IPS-18c (cell line): Measurements from ENCODE around the gene RPL39.
"Not testable (repeated sequence)": the region's sequence is repeated elsewhere in the genome, so short reads cannot be mapped to it uniquely, and the experiment has no call there.

ENCODE experiments used
- H3K4me3 ChIP-seq: 2 replicates; pipeline ENCODE4 v1.7.0; 2013; ENCODE audit warnings: low read depth, mild to moderate bottlenecking, low read length, moderate library complexity; ENCODE audit not compliant: insufficient read depth
- H3K9me3 ChIP-seq: one replicate; pipeline ENCODE4 v1.6.1; 2013; ENCODE audit warnings: mild to moderate bottlenecking, low read length, moderate library complexity; ENCODE audit not compliant: control insufficient read depth, insufficient read depth

Gene RPL39

DNA sequence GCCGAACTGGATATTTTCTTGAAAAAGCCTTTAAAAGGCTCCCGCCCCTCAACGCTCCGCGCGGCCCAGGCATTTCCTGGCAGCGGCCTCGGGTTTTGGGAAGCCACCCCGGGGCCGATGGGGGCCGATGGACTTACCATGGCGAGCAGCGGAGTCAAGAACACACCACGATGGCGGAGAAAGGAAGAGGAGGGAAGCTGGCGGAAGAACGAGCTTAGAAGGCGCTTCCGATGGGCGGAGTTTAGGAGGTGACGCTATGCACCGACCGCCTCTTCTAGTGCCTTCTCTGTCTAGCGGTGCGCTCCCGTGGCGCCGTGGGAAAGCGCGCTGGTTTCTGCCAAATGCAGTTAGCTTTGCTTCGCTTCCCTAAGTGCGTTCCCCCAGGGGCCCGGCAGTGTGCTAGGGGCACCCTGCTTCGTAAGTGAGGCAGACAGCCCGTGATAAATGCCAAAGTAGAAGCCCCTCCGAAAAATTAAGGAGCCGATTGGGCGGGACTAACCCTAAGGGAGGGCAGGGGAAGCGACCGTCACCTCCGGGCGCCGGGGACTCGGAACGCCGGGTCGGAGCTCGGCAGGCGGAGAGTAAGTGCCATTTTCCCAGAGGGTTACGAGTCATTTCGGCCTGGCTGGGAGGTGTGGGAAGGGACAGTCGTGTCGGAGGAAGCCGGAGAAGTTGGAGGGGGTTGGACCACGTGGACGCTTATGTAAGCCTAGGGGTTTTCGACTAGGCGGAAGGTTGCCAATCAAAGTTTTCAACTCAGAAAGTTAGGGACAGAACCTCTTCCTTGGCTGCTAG lies at the start of gene RPL39:
TSS of gene RPL39 (minus strand) at position 194 of the 795 bp plus-strand sequence. CDS start at position 140, 54 bp downstream.
- Histone ChIP-seq H3K4me3 (peak within 1 kb of the TSS; percentile 62), H3K9me3 (peaks cover 7% of the 10 kb centered on the region)

DNA sequence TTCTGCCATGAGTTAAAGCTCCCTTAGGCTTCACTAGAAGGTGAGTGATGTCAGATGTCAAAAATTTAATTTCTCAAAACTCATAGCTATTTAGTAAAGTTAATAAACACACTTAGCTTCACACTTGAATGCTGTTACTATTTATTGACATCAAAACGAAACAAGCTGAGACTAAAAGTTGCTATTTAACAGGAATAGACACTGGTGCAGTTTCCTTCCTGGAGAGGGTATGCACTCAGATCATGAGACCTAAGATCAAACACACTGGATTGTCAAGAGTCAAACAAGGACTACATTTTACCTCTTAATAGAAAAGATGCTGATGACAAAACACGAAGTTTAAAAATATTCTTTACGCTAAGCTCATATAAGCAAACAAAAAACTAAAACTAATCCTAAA lies 42.5 kb upstream of the RPL39 start:
- H3K4me3 ChIP-seq, result no peak overlapping the region
- peaks cover 6% of the 10 kb centered on the region for H3K9me3 ChIP-seq

DNA sequence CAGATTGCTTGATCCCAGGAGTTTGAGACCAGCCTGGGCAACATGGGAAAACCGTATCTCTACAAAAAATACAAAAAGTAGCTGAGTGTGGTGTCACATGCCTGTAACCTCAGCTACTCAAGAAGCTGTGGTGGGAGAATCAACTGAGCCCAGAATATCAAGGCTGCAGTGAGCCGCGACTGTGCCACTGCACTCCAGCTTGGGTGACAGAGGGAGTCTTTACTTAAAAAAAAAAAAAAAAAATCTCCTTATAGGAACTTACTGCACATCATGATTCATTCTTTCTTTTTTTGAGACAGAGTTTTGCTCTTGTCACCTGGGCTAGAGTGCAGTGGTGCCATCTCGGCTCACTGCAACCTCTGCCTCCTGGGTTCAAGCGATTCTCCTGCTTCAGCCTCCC lies 37.0 kb upstream of the RPL39 start:
- peaks cover 6% of the 10 kb centered on the region for H3K9me3 ChIP-seq

DNA sequence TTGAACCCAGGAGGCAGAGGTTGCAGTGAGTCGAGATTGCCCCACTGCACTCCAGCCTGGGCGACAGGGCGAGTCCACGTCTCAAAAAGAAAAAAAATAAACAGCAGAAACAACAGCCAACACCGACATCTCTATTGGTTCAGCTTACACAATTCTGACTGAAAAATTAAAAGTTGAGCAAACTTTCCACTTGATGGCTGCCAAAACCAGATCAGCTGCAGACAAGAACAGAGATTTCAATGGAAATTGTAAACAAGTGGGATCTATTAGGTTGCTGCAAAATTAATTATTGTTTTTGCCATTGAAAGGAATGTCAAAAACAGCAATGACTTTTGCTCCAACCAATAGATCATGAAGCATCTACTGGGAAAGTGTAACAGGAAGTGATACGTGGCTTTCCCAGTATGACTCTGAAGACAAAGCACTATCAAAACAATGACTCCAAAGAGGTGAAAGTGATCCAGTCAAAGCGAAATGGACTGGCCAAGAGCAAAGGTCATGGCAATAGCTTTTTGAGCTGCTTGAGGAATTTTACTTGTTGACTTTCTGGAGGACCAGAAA lies 35.0 kb upstream of the RPL39 start:
- peaks cover 6% of the 10 kb centered on the region for H3K9me3 ChIP-seq
- no peak overlapping the region for H3K4me3 ChIP-seq

More for the DNA sequence above, 37.0 kb upstream of the RPL39 start:
- no peak overlapping the region for H3K4me3 ChIP-seq

DNA sequence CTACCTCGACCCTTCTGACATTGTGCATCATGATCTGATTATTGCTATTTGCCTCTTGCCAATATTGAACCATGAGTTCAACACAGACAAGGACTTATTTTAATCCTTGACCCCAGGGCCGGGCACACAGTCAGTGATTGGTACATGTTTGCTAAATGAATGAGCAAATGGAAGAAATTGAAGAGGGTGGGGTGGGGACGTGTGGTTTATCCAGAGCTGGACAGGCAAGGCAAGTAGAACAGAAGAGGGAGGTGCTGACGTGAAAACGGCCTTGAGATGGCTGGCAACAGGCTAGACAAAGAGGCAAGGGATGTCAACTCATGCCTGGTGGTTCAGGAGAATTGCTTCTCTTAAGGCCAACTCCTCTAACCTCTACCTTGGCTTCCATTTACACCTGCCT lies 32.8 kb upstream of the RPL39 start:
- H3K9me3 ChIP-seq, H3K4me3 ChIP-seq: not testable (repeated sequence)

DNA sequence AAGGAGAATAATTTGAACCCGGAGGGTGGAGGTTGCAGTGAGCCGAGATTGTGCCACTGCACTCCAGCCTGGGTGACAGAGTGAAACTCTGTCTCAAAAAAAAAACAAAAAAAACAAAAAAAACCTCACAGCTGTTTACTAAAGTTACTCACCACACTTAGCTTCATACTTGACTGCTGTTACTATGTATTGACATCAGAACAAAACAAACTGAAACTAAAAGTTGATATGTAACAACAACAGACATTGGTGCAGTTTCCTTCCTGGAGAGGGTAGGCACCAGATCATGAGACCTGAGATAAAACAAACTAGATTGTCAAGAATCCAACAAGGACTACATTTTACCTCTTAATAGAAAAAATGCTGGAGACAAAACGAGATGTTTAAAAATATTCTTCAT lies 30.3 kb upstream of the RPL39 start:
- H3K9me3 ChIP-seq, H3K4me3 ChIP-seq: not testable (repeated sequence)

DNA sequence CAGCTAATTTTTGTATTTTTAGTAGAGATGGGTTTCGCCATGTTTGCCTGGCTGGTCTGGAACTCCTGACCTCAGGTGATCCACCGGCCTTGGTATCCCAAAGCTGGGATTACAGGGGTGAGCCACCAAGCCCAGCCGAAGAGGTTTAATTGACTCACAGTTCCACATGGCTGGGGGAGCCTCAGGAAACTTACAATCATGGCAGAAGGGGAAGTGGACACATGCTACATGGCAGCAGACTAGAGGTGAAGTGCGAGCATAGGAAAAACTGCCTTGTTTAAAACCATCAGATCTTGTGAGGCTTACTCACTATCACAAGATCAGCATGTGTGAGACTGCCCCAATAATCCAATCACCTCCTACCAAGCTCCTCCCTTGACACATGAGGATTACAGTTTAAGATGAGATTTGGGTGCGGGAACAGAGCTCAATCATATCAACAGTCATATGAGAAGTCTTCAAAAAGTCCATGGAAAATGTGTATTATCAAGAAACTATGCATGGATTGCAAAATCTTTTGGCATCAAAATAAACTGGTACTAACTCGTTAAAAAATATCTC lies 25.8 kb upstream of the RPL39 start:
- Histone ChIP-seq H3K4me3 (no peak overlapping the region), H3K9me3 (peaks cover 4% of the 10 kb centered on the region)

DNA sequence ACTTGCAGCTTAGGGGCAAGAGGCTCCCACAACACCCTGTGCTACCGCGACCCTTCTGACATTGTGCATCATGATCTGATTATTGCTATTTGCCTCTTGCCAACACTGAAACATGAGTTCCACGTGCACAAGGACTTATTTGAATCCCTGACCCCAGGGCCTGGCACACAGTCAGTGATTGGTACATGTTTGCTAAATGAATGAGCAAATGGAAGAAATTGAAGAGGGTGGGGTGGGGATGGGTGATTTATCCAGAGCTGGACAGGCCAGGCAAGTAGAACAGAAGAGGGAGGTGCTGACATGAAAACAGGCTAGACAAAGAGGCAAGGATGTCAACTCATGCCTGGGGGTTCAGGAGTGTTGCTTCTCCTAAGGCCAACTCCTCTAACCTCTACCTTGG lies 24.9 kb upstream of the RPL39 start:
- Histone ChIP-seq H3K9me3 (peaks cover 11% of the 10 kb centered on the region), H3K4me3 (no peak overlapping the region)

DNA sequence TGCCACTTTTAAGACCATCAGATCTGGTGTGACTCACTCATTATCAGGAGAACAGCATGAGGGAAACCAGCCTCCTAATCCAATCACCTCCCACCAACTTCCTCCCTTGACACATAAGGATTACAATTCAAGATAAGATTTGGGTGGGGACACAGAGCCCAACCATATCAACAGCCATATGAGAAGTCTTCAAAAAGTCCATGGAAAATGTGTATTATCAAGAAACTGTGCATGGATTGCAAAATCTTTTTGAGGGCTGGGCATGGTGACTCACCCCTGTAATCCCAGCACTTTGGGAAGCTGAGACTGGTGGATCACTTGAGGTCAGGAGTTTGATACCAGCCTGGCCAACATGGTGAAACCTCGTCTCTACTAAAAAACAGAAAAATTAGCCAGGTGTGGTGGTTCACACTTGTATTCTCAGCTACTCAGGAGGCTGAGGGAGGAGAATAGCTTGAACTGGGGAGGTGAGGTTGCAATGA lies 17.8 kb upstream of the RPL39 start:
- Histone ChIP-seq H3K4me3 (no peak overlapping the region), H3K9me3 (peaks cover 16% of the 10 kb centered on the region)

DNA sequence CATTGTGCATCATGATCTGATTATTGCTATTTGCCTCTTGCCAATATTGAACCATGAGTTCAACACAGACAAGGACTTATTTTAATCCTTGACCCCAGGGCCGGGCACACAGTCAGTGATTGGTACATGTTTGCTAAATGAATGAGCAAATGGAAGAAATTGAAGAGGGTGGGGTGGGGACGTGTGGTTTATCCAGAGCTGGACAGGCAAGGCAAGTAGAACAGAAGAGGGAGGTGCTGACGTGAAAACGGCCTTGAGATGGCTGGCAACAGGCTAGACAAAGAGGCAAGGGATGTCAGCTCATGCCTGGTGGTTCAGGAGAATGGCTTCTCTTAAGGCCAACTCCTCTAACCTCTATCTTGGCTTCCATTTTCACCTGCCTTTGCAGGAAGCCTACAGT lies 17.0 kb upstream of the RPL39 start:
- not testable (repeated sequence) for H3K4me3 ChIP-seq
- peaks cover 16% of the 10 kb centered on the region for H3K9me3 ChIP-seq

DNA sequence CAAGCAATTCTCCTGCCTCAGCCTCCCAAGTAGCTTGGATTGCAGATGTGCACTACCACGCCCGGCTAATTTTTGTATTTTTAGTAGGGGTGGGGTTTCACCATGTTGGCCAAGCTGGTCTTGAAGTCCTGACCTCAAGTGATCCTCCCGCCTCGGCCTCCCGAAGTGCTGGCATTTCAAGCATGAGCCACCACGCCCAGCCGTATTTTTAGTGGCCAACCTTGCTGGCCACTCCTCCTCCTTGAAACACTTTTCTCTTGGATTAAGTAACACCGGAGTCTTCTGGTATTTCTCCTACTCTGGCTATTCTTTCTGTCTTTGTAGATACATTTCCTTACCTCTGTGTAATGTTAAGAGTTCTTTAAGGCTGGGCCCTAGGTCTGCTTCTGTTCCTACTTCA lies 11.1 kb upstream of the RPL39 start:
- no peak overlapping the region for H3K4me3 ChIP-seq

DNA sequence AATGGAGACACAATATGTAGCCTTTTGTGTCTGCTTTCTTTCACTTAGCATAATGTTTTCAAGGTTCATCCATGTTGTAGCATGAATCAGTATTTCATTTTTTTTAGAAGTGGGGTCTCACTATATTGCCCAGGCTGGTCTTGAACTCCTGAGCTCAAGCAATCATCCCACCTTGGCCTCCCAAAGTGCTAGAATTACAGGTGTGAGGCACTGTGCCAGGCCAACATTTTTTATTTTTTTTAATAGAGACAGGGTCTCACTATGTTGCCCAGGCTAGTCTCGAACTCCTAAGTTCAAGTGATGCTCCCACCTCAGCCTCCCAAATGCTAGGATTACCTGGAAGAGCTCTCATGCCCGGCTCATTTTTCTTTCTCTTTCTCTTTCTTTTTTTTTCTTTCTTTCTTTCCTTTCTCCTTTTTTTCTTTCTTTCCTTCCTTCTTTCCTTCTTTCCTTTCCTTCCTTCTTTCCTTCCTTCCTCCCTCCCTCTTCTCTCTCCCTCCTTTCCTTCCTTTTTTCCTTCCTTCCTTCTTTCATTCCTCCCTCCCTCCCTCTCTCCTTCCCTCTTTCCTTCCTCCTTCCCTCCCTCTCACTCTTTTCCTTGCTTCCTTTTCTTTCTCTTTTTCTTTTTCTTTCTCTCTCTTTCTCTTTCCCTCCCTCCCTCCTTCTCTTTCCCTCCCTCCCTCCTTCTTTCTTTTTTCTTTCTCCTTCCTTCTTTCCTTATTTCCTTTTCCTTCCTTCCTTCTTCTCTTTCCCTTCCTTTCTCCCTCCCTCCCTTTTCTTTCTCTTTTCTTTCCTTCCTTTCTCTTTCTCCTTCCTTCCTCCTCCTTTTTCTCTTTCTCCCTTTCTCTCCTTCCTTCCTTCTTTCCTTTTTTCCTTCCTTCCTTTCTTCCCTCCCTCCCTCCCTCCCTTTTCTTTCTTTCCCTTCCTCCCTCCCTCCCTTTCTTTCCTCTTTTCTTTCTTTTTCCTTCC lies 10.1 kb upstream of the RPL39 start:
- peaks cover 14% of the 10 kb centered on the region for H3K9me3 ChIP-seq
- H3K4me3 ChIP-seq, result no peak overlapping the region

More for the DNA sequence above, 11.1 kb upstream of the RPL39 start:
- peaks cover 13% of the 10 kb centered on the region for H3K9me3 ChIP-seq

DNA sequence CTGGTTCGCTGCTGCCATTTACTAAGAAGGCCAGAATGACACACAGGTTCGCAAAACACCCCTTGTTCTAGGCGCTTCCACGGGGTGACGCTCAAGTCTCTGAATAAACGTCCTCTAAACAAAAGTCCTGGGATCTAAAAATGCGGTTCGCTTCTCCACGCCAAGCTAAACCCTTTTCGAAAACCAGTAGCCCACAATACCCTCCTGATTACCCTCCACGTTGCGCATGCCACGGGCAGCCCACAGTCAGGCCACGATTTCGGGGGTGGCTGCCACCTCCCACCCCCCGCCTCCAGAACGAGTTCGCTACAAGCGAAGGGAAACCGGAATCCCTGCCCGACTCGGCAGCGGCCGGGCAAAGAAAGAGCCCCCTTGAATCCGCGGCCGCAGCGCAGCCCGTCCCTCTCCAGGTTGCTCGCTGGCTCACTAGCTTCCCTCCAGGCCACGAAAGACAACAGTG lies 423 bp downstream of the RPL39 start:
- Histone ChIP-seq H3K9me3 (peaks cover 5% of the 10 kb centered on the region), H3K4me3 (peak overlapping the region; percentile 62)

DNA sequence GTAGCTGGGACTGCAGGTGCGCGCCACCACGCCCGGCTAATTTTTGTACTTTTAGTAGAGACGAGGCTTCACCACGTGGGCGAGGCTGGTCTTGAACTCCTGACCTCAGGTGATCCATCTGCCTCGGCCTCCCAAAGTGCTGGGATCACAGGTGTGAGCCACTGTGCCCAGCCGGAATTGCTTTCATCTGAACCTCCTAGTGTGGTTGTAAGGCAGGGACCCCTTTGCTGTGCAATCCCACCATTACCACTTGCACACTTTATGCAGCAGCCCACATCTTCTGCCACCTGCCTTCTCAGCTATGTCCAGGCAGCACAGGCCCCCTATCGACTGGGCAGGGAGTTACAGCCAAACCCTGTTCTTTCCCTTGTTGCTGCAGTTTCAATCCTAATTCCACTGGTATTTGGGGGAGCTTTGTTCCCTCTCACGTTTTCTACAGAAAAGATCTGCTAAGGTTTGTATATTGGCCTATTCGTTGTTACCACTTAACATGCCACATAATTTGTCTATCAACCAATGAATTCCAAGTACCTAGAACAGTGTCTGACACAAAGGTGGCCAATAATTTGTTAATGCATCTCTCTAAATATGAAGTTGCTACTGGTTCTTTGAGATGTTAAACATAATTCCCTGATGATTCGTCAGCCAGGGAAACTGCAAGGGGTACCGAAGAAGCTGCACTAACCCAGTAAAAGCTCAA lies 6.5 kb downstream of the RPL39 start:
- Histone ChIP-seq H3K9me3 (peaks cover 5% of the 10 kb centered on the region), H3K4me3 (no peak overlapping the region)

DNA sequence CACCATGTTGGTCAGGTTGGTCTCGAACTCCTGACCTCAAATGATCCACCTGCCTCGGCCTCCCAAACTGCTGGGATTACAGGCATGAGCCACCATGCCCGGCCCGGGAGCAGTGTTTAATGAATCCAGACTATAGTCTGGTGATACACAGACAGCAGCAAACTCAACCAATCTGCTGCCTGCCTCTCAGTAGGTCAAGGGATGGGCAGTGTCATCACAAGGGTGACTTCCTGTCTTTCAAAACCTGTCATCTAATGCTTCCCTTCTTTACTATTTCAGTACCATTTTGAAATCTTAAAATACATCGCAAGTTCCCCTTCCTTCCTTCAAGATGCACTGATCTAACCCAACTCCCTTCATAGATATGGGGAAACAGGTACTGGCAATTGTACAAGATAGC lies 8.4 kb downstream of the RPL39 start:
- Histone ChIP-seq H3K9me3 (peaks cover 5% of the 10 kb centered on the region), H3K4me3 (no peak overlapping the region)

DNA sequence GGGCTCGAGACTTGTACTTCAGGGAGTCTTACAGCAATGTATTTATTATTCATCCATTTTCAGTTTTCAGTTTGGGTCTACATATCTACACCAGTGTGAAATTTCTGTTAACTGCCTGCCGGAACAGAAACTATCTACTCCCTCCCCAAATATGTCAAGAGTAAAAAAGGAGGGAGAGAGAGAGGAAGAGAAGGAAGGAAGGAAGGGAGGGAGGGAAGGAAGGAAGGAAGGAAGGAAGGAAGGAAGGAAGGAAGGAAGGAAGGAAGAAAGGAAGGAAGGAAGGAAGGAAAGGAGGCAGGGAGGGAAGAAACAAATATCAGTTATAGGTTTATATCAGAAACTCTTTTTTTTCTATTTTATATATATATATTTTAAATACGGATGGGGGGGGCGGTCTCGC lies 12.6 kb downstream of the RPL39 start:
- peaks cover 10% of the 10 kb centered on the region for H3K9me3 ChIP-seq

More for the DNA sequence above, 12.6 kb downstream of the RPL39 start:
- no peak overlapping the region for H3K4me3 ChIP-seq
